CD4-positive, alpha-beta T cell treated with Interleukin-15 for 1 hour (primary cell): ENCODE measurements around the gene STK35.

Source experiments
- DNase-seq: peaks from one replicate; pipeline ENCODE4 v3.0.0-alpha.2; 2020

STK35 gene

DNA sequence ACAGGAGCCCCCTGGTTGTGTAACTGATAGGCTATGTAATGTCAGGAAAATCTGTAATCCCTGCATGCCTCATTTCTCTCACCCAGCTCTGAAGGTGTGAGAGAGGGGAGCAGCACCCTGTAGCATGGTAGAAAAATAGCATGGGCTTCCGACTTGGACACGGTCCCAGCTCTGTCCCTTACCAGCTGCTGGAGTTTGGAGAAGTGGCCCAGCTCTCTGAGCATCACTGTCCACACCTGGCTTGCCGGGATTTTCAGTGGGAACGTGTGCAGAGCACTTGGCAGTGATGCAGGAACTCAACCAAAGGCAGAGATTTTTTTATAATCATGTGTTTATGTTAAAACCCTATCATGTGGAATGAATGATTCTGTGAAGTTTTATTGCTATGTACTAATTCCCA, 34.6 kb downstream of the STK35 start:
- no peak for DNase-seq

DNA sequence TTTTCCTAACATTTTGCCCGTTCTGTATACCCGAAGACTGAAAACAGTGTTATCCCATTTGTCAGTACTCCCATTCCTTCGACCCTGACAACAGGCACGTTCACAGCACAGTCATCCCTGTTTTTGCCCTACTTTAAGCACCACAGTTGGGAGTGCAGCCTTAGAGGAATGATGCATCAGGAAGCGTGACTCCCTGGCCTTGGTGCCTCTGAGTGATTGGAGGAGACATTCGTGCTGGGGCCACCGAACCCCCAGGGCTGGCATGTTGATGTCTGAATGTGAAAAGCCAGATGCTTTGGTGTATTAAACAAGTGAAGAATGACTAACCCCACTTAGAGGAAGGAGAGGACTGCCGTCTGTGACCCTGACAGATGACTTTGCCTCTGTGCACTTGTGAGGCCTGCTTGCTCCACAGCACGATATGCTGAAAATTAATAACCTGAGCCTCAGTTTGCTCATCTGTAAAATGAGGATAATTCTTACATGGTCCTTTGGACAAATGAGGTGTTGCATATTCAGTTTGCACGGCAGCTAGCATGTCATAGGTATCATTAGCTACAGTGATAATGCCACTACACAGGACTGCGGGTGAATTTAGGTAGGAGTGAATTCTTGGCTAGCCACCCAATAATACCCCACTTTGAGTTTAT, 36.0 kb downstream of the STK35 start:
- DNase-seq = no peak

DNA sequence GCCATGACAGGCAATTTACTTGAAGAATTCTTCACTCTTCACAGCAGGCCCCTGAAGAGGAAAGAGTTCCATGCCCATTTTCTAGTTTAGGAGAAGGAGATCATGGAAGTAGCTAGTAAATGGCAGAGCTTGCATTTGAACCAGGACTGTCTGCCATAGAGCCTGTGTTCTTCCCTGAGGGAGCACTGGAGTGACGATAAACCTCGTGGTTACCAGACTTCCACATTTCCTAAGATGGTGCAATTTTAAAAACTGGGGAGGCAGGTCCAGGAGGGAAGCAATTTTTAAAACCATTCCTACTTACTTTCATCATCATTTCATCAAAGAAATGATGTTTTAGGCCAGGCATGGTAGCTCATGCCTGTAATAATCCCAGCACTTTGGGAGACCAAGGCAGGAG, 36.8 kb downstream of the STK35 start:
- DNase-seq = no peak

DNA sequence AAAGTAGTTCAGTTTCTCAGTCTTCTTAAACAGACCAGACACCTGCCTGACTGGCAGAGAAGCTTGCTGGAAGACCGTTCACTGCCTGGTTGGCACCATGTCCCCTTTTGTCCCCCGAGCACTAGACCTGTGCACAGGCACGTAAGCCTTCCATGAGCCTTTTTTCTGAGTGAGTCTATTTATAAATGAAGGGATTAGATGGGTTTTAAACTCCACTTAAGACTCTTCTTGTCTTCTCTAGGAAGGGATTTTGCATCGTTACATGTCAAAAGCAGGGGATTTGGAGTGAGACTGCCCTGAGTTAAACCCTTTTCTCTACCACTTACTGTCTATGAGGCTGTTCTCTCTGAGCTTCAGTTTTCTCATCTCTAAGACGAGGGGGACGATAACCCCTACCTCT, 37.6 kb downstream of the STK35 start:
- no peak for DNase-seq

DNA sequence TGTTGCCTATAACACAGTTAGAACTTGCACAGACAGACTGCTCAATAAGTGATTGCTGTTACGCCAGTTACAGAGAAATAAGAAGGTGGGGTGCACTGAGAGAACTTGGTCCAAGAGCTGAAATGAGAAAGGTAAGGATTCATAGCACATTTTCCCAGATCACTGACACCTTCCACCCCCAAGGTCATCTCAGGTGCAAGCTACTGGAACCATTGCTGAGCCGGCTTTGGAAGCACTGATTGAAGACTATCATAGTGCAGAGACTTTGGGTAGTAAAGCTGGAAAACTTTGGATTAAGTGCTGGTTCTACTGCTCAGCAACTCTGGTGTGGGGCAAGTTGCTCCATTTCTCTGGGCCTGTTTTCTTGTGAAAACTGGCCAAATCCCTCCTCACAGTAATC, 38.1 kb downstream of the STK35 start:
- no peak for DNase-seq

DNA sequence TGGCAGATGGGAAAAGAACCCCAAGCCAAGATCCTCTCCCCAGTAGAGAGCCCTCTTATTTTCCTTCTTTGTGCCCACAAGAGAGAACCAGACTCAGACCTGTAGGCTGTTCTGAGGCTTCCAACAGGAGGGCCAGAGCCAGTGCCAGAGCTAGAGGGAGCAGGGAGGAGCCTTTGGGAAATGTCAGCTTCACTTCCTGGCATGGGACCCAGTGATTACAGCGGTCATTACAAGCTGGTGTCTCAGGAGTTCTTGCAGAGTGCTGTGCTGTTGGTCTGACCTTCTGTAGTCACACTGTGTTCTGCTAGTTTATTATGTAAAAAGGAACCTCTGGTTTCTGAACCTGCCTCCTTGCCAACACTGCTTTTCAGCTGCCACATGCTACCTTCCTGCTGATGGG, 38.9 kb downstream of the STK35 start:
- DNase-seq = no peak

DNA sequence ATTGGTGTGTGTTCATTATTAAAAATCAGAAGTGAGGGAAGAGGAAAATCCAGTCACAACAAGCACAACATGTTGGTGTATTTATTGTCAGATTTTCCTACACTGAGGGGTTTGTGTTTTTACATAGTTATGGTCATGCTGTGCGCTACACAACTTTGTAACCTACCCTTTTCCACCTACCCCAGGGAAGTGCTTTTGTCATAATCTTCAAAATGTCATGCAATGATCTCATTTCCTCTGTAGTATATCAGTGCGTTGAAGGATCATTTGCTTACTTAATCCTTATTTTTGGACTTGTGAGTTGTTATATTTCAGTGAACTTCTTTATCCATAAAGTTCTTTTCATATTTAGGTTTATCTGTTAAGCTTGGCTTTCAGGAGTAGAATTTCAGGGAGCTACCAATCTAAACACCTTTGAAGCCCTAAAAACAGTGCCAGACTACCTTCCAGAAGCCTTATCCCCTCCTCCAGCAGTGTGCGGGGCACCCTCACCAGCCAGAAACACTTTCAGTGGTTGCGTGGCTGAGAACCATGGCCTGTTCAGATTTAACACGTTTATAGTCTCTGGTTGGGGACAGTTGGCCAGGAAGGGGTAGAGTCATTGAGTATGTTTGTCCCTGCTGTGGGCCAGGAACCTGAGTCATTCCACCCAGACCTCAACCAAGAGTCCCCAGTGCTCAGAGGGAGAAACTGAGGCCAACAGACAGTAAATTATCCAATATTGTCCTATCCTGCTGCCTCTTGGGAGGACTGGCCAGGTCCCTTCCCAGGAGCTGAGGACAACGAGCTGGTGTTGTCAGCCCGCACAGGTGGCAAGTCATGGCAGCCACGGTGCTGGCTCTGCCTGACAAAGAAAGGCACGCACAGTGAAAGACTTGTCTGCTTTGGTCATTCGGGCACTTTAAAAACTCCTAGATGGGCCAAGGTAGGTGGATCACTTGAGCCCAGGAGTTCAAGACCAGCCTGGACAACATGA, 40.3 kb downstream of the STK35 start:
- DNase-seq = no peak

DNA sequence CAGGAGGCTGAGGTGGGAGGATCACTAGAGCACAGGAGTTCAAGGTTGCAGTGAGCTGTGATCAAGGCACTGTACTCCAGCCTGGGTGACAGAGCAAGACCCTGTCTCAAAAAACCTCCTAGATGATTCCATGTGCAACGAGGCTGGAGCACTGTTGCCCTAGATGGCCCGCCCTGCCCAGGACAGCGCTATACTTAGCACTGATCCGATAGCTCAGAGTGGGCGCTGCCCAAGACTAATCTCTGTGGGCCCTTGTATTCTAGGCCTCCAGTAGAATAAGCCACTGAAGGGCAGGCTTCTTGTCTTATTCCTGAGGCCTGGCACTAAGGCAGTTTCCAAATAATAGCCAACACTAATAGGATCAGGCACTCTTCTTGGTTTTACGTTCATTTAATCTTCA, 41.0 kb downstream of the STK35 start:
- DNase-seq = no peak

DNA sequence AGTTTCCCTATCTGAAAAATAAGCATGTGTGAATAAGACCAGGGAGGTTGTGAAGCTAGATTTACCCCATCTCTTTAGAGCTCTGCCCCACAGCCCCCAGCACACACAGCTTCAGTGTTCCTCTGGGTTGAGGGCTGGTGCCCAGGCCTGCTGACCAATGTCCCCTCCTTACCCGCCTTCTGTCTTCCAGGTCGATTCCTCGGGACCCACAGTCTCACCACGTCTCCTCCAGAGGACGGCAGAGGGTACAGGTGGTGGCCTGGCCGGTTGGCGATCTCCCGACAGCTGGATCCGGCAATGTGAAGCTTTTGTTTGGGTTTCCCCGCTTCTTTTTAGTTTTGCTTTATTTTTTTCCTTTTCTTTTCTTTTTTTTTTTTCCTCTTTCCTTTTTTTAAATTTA, 42.0 kb downstream of the STK35 start:
- DNase-seq = no peak

DNA sequence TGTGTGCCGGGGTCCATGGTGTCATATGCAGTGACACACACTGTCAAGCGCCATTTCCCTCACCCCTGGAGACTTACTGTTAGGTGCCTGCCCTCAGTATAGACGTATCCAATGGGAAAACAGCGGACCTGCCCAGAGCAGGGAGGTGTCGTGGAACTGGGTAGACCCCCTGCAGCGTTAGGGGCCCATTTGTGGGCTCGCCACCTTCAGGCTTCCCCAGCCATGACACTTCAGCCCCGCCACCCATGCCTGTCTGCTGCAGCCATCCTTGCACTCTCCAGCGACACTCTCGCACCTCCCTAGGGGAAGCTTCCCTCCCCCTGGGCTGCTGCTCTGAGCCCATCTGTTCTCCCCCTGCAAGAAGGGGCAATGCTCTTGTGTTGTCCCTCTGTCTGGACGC, 43.2 kb downstream of the STK35 start:
- DNase-seq = no peak

DNA sequence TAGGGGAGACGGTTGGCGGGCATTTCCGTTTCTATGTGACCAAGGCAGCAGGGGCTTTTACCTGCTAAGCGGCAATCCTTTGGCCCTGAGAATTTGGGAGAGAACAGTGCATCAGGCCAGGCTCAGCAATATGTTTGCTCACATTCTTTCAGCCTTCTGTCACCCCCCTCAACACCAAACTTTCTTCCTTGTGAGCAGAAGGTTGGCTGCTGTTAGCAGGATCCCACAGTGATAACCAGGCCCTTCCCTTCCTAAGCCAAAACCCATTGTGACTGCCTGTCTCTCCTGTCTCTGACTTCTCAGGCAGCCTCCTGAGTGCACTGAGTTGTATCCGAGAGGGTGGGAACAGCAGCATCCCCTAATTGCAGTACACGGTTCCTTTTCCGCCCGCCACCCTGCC, 43.7 kb downstream of the STK35 start:
- DNase-seq = no peak

DNA sequence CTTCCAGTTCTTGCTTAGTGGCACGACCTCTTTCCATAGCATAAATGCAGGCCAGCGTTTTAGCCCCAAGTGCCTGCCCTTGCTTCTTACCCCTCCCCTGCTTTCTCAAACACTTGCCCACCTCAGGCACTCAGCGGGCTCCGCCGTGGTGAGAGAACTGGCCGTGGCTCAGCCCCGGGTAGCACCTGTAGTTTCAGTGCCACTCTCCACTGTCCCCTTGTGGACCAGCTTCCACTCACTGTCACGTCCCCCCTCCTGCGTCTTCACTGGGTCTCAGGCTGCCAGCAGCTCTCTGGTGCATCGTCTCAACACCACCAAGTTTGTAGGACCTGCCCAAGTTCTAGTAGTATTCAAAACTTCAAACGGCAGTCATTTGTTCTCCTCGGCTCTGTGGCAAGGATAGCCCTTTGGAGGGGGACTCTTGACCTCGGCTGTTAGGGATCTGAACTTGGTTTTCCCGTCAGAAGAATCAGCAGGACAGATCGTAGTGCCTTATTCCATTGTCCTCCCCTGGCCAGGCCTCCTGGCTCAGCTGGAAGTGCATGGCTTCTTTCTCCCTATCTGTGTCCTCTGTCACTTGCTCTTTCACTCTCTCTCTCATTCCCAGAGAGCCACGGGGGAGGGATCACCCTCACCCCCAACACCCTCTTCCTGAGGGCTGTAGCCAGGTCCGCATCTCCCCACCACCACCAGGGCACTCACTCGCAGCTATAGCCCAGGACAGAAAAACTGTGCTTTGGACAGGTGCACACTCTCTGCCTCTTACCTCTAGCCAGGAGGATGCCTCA, 44.6 kb downstream of the STK35 start:
- DNase-seq = no peak

DNA sequence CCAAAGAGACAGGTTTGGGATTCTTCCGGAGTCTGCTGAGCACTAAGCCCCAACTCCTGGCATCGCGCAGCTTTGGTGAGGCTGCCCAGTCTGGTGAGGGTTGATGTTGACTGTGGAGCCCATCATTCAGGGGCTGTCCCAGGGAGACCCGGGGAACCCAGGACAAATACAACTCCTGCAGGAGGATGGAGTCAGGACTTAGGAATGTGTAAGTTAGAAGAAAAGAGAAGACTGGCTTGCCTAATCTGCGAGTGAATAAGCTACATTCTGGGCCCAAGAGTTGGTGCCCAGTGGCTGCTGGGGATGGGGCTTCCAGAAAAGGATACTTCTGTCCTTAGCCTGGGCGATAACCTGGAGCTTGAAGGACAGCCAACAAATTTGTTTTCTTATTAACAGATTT, 47.9 kb downstream of the STK35 start:
- no peak for DNase-seq

DNA sequence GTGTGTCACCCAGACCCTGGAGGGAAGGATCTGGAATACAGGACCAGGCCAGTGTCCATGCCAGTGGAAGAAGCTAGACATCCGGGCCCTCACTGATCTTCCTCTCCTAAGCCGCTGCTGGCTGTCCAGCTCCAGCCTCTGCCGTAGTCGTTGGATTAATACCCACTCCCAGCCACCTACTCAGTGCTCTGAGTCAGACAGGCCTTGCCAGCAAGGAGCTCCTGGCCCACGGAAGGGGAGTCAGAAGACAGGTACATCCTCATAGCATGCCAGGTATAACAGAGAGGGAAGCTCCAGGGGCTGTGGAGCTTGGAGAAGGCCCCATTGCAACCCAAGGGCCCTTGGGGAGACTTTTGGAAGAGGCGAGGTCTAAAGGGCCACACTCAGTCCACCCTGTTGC, 49.0 kb downstream of the STK35 start:
- no peak for DNase-seq

DNA sequence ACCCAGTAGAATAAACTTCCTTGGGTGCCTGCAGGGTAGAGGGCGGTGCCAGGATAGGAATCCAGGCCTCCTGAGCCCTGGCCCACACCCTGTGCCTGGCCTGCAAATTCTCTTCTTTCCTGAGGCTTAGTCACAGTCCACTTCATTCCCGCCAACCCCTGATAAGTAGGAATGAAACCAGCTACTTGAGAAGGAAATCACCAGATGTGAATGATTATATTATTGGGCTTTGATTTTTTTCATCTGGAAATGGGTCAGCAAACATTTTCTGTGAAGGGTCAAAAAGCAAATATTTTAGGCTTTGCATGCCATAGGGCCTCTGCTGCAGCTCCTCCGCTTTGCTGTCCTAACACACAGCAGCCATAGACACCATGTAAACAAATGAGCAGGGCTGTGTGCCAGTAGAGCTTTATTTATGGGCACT, 50.2 kb downstream of the STK35 start:
- DNase-seq = no peak

DNA sequence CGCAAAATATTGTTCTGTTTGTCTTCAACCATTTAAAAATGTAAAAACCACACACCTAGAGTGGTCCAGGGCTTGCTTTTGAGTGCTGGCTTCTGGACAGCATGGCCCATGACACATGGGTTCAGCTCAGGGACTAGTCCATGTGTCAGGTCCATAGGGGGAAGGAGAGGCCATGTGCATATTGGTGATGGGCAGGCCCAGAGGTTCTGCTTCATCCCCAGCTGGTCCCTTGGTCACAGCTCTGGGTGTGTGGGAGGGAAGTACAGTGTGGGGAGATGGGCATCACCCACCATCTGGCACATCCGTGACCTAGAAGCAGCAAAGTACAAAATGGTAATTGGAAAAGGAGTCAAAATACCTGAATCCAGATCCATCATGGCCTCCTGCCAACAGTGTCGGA, 50.7 kb downstream of the STK35 start:
- DNase-seq = no peak

DNA sequence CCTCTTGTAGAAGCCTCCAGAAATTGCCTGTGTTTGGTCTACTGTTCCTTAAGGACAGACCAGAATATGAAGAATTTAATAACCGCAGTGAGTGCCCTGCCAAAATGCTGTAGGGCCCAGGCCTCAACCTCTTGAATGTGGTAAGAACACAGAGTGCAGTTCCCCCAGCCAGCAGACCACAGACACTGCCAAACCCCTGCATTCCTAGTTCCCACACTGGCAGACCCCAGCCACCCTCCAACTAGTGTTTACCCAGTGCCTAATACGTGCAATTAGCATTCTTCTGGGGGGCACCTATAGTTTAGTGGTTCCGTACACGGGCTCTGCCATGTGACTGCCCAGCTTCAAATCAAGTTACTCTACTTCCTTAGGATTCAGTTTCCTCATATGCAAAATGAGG, 51.7 kb downstream of the STK35 start:
- no peak for DNase-seq

DNA sequence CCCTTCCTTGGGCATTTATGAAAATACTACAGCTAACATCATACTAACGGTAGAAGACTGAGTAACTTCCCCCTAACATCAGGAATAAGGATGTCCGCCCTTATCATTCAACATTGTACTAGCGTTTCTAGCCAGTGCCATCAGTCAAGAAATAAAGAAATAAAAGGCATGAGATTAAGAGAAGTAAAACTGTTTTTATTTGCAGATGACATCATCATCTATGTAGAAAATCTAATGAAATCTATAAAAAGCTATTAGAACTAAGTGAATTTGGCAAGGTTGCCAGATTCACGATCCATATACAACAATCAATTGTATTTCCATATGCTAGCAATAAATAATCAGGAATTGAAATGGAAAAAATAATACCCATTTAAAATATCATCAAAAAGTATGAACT, 54.6 kb downstream of the STK35 start:
- no peak for DNase-seq

DNA sequence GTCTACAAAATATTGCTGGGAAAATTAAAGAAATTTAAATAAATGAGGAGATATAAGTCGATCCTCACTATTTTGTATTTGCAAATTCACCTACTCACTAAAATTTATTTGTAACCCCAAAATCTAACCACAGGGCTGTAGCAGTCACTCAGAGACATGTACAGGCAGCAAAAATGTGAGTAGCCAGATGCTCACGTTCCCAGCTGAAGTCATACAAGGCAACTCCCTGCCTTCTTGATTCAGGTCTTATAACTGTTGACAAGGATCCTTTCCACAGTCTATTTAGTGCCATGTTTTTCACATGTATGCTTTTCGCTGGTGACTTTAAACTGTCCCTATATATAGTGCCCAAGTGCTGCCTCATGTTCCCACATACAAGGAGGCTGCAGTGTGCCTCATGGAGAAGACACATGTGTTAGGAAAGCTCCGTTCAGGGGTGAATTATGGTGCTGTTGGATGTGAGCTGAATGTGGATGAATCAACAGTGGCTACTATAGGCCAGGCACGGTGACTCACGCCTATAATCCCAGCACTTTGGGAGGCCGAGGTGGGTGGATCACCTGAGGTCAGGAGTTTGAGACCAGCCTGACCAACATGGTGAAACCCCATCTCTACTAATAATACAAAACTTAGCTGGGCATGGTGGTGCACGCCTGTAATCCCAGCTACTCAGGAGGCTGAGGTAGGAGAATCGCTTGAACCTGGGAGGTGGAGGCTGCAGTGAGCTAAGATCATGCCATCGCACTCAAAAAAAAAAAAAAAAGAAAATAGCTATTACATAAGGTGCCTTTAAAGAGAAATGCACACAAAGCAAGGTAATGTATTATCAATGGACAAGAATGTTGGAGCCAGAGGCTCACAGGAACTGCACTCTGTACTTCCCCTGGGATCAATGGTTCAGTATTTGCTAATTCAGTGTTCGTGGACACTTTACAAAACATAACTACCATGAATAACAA, 55.3 kb downstream of the STK35 start:
- DNase-seq = no peak

DNA sequence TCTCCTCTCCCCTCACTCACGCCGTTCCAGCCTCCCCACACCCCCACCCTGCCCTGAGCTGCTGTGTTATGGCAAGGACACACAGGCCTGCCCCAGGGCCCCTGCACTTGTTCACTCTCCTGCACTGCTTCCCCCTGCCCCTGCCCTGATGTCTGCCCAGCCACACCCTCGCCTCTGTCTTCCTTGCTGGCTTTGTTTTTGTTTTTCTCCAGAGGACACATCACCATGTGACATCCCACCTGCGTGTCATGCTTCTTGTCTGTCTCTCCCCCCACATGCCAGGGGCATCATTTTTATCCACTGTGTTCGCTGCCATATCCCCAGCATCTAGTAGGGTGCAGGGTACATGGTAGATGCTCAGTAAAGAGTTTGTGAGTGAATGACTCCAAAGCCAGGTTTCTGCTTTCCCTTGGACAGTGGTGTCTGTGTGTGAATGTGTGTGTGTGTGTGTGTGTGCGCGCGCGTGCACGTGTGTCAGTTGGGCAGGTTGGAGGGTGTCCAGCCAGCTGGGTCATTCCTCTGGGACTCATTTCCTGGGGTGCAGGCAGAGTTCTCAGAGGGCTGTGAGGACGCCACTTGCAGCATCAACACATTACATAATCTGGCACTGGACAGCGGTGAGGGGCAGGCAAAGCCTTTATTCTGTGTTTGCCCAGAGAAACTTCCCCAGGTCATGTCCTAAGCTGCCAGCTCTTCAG, 60.6 kb downstream of the STK35 start:
- no peak for DNase-seq

DNA sequence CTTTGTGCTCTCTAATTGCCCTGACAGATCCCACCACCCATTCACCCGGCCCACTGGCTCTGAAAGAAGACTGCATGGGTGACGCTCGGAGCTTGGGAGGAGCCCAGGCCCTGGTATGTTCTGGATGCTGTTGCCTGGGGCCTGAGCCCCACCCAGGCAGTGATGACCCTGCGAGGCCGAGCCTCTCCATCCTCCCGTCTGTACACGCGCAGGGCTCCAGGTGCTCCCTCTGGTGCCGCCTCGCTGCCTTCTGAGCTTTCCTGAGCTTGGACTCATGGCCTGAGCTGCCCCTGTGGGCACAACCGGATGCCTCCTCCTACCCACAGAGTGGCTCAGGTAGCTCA, 61.2 kb downstream of the STK35 start:
- DNase-seq = no peak

DNA sequence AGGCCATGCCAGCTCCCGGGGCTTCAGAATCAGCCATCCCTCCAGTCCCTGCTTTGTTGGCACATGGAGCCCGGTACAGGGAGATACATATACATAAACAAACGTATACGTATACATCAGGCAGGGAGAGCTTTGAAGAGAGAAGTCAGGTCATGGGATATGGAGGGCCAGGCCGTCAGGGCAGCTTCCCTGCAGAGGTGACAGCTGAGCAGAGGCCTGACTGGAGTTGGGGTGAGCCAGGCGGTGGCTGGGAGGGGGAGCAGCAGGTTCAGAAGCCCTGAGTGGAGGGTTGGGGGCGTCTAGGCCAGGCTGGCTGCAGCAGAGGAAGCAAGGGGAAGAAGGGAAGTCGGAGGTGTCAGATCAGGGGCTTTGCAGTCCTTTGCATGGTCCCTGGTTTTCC, 61.7 kb downstream of the STK35 start:
- DNase-seq = no peak
